Stimulated activated naive CD8-positive, alpha-beta T cell treated with anti-CD3 and anti-CD28 coated beads, Interleukin-15, Interleukin-2, amounts not matched to agents 100 ng/mL and 50 ng/mL, for 24 hours (primary cell): Measurements from ENCODE around the gene CMTR2.
"Not testable (repeated sequence)": the region's sequence is repeated elsewhere in the genome, so short reads cannot be mapped to it uniquely, and the experiment has no call there.

Experiments used
- H3K27ac Mint-ChIP-seq: one replicate; pipeline ENCODE4 v1.8.0; 2021; ENCODE audit warnings: mild to moderate bottlenecking, mixed read lengths
- H3K27me3 Mint-ChIP-seq: one replicate; pipeline ENCODE4 v1.8.0; 2021; ENCODE audit warnings: mixed read lengths
- H3K36me3 Mint-ChIP-seq: one replicate; pipeline ENCODE4 v1.8.0; 2021; ENCODE audit warnings: low read depth, mixed read lengths
- H3K4me1 Mint-ChIP-seq: one replicate; pipeline ENCODE4 v1.8.0; 2021; ENCODE audit warnings: low read depth, mixed read lengths
- H3K4me3 Mint-ChIP-seq: one replicate; pipeline ENCODE4 v1.8.0; 2021; ENCODE audit warnings: mild to moderate bottlenecking, mixed read lengths
- H3K9me3 Mint-ChIP-seq: one replicate; pipeline ENCODE4 v1.8.0; 2021; ENCODE audit warnings: mixed read lengths

CMTR2 gene

GRCh38 chr16:71293919-71294318 is 4.7 kb upstream of the CMTR2 start:
- peaks cover under 1% of the 10 kb centered on the region for H3K9me3 Mint-ChIP-seq
- peaks cover 5% of the 10 kb centered on the region for H3K4me1 Mint-ChIP-seq
- no peaks in the 10 kb centered on the region for H3K36me3 Mint-ChIP-seq
- peaks cover 31% of the 10 kb centered on the region for H3K27me3 Mint-ChIP-seq
- no peak overlapping the region for H3K4me3 Mint-ChIP-seq
- H3K27ac Mint-ChIP-seq = no peak overlapping the region

DNA sequence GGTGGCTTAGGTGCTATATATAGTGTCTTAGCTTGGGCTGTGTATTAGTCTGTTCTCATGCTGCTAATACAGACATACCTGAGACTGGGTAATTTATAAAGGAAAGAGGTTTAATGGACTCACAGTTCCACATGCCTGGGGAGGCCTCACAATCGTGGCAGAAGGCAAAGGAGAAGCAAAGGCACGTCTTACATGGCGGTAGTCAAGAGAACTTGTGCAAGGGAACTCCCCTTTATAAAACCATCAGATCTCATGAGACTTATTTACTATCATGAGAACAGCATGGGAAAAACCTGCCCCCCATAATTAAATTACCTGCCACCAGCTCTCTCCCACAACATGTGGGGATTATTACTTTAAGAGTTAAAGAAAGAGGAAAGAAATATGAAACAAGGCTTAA is 2.9 kb upstream of the CMTR2 start:
- not testable (repeated sequence) for H3K27ac Mint-ChIP-seq, H3K4me3 Mint-ChIP-seq, H3K9me3 Mint-ChIP-seq
- Mint-ChIP-seq H3K36me3 (peaks cover 11% of the 10 kb centered on the region), H3K4me1 (peaks cover 19% of the 10 kb centered on the region), H3K27me3 (peaks cover 24% of the 10 kb centered on the region)

DNA sequence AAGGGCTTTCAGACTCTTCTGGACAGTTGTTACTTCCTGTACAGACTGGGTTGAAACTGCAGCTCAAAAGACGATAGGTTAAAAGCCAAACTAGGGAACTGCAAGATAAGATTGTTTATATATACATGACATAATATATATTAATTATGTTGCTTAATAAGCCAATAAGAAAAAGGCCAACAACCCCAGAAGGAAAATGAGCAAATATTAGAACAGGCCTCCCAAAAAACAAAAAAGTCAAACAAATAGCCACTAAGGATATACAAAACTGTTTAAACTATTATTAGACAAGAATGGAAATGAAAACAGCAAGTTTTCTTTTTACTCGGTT is 495 bp upstream of the CMTR2 start:
- Mint-ChIP-seq H3K4me1 (peaks cover 26% of the 10 kb centered on the region), H3K4me3 (peak overlapping the region; percentile 92), H3K9me3 (peaks cover 15% of the 10 kb centered on the region), H3K27me3 (peaks cover 24% of the 10 kb centered on the region), H3K36me3 (peaks cover 35% of the 10 kb centered on the region), H3K27ac (peak overlapping the region; percentile 85)

- peak overlapping the region; percentile 92 for H3K4me3 Mint-ChIP-seq
- H3K27ac Mint-ChIP-seq = peak overlapping the region; percentile 85
- H3K36me3 Mint-ChIP-seq = peaks cover 46% of the 10 kb centered on the region
- peaks cover 23% of the 10 kb centered on the region for H3K9me3 Mint-ChIP-seq
- peaks cover 28% of the 10 kb centered on the region for H3K4me1 Mint-ChIP-seq
- H3K27me3 Mint-ChIP-seq = peaks cover 21% of the 10 kb centered on the region
These were observed 672 bp downstream of the CMTR2 start for GRCh38 chr16:71288570-71288889.

DNA sequence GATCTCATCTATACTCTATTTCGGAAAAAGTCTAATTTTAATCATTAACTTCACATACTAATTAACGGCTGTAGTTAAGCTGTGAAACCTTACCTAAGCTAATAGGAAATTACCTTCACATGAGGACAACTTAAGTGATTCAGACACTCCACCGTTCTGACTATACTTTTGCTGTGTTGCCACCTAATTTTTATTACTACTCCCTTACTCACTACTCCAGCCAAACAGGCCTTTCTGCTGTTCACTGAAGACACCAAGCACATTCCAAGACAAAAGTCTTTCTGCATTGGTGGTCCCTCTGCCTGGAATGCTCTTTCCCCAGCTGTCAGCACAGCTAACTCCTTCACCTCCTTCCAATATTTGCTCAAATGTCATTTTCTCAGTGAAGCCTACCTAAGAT is 1.3 kb downstream of the CMTR2 start:
- peak overlapping the region; percentile 92 for H3K4me3 Mint-ChIP-seq
- peaks cover 29% of the 10 kb centered on the region for H3K4me1 Mint-ChIP-seq
- peaks cover 25% of the 10 kb centered on the region for H3K9me3 Mint-ChIP-seq
- peaks cover 53% of the 10 kb centered on the region for H3K36me3 Mint-ChIP-seq
- peak overlapping the region; percentile 85 for H3K27ac Mint-ChIP-seq
- peaks cover 15% of the 10 kb centered on the region for H3K27me3 Mint-ChIP-seq

DNA sequence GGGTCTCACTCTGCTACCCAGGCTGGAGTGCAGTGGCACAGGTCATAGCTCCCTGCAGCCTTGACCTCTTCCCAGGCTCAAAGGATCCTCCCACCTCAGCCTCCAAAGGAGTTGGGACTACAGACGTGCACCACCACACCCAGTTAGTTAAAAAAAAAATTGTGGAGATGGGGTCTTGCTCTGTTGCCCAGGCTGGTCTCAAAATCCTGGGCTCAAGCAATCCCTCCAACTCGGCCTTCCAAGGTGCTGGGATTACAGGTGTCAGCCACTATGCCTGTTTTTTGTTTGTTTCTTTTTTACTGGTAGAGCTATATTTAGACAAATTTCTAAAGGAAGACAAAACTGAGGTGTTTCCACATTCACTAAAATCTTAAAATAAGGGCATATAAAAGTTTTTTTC is 1.7 kb downstream of the CMTR2 start:
- H3K27me3 Mint-ChIP-seq = peaks cover 10% of the 10 kb centered on the region
- peaks cover 57% of the 10 kb centered on the region for H3K36me3 Mint-ChIP-seq
- peaks cover 28% of the 10 kb centered on the region for H3K9me3 Mint-ChIP-seq
- H3K27ac Mint-ChIP-seq = no peak overlapping the region
- peaks cover 29% of the 10 kb centered on the region for H3K4me1 Mint-ChIP-seq
- peak overlapping the region; percentile 92 for H3K4me3 Mint-ChIP-seq

DNA sequence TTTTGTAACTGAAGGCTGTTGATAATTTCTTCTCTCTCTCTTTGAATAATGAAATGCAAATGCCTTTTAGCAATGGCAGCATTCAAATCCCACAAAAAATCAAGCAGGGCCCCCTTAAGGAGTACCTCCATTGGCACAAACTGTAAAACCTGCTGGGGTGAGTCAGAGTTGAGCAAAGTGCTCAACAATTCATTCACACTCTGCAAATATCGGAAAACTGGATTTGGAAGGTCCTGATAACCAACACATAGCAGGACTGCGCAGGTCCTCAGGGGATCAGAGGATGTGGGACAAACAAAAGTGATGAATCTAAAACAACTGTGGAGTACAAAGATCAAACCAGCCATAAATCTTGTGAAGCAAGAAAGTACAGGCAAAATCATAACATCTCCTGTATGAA is 5.6 kb downstream of the CMTR2 start:
- peaks cover 26% of the 10 kb centered on the region for H3K4me1 Mint-ChIP-seq
- no peak overlapping the region for H3K27ac Mint-ChIP-seq
- peaks cover 68% of the 10 kb centered on the region for H3K36me3 Mint-ChIP-seq
- no peaks in the 10 kb centered on the region for H3K27me3 Mint-ChIP-seq
- no peak overlapping the region for H3K4me3 Mint-ChIP-seq
- H3K9me3 Mint-ChIP-seq = peaks cover 33% of the 10 kb centered on the region

GRCh38 chr16:71282943-71283342 is 6.3 kb downstream of the CMTR2 start:
- Mint-ChIP-seq H3K4me3 (no peak overlapping the region), H3K27me3 (no peaks in the 10 kb centered on the region), H3K36me3 (peaks cover 62% of the 10 kb centered on the region)

DNA sequence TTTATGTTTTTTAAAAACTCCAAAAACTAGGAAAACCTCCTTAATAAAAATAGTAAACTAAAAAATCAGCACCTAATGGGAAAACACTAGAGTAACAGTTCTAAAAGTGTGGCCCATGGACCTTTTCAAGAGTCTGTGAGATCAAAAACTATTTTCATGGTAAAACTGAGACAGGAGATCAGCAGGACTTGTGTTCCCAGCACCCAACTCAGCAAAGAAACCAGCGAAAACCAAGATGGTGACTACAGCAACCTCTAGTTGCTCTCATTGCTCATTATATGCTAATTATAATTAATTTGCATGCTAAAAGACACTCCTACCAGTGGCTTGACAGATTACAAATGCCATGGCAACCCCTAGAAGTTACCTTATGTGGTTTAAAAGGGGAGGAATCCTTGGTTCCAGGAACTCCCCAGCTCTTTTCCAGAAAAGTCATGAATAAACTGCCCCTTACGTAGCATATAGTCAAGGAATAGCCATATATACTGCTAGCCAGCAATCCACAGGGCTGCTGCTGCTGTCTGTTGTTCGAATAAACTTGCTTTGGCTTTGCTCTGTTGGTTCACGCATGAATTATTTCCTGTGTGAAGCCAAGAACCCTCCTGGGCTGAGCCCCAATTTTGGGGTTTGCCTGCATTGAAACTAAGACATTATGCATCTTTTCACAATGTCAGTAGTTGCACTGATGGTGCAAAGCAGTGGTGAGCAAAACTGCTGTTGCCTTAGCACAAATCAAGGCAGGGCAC is 12.4 kb downstream of the CMTR2 start:
- no peaks in the 10 kb centered on the region for H3K4me1 Mint-ChIP-seq

More at GRCh38 chr16:71282943-71283342, 6.3 kb downstream of the CMTR2 start:
- H3K4me1 Mint-ChIP-seq = peaks cover 19% of the 10 kb centered on the region
- no peak overlapping the region for H3K27ac Mint-ChIP-seq
- H3K9me3 Mint-ChIP-seq = peaks cover 29% of the 10 kb centered on the region

GRCh38 chr16:71273384-71273783 is 15.8 kb downstream of the CMTR2 start:
- peaks cover 10% of the 10 kb centered on the region for H3K27me3 Mint-ChIP-seq
- H3K4me3 Mint-ChIP-seq = no peak overlapping the region
- no peak overlapping the region for H3K27ac Mint-ChIP-seq
- H3K9me3 Mint-ChIP-seq = no peaks in the 10 kb centered on the region
- no peaks in the 10 kb centered on the region for H3K36me3 Mint-ChIP-seq
- no peaks in the 10 kb centered on the region for H3K4me1 Mint-ChIP-seq

More for the DNA sequence above, 12.4 kb downstream of the CMTR2 start:
- H3K27ac Mint-ChIP-seq = no peak overlapping the region
- peaks cover 4% of the 10 kb centered on the region for H3K36me3 Mint-ChIP-seq
- no peaks in the 10 kb centered on the region for H3K9me3 Mint-ChIP-seq
- no peaks in the 10 kb centered on the region for H3K27me3 Mint-ChIP-seq
- no peak overlapping the region for H3K4me3 Mint-ChIP-seq

GRCh38 chr16:71264299-71264698 is 24.9 kb downstream of the CMTR2 start:
- H3K27ac Mint-ChIP-seq = no peak overlapping the region
- peaks cover 42% of the 10 kb centered on the region for H3K27me3 Mint-ChIP-seq
- H3K4me1 Mint-ChIP-seq = no peaks in the 10 kb centered on the region
- H3K9me3 Mint-ChIP-seq = no peaks in the 10 kb centered on the region
- no peaks in the 10 kb centered on the region for H3K36me3 Mint-ChIP-seq
- H3K4me3 Mint-ChIP-seq = no peak overlapping the region

- Mint-ChIP-seq H3K27ac (no peak overlapping the region), H3K4me3 (no peak overlapping the region), H3K27me3 (peaks cover 43% of the 10 kb centered on the region), H3K9me3 (no peaks in the 10 kb centered on the region), H3K36me3 (no peaks in the 10 kb centered on the region), H3K4me1 (peaks cover 6% of the 10 kb centered on the region)
These were observed 25.6 kb downstream of the CMTR2 start for GRCh38 chr16:71263582-71263981.

- Mint-ChIP-seq H3K4me1 (peaks cover 6% of the 10 kb centered on the region), H3K36me3 (no peaks in the 10 kb centered on the region), H3K27me3 (peaks cover 44% of the 10 kb centered on the region), H3K9me3 (no peaks in the 10 kb centered on the region), H3K4me3 (no peak overlapping the region), H3K27ac (no peak overlapping the region)
These were observed 26.8 kb downstream of the CMTR2 start for GRCh38 chr16:71262391-71262790.

DNA sequence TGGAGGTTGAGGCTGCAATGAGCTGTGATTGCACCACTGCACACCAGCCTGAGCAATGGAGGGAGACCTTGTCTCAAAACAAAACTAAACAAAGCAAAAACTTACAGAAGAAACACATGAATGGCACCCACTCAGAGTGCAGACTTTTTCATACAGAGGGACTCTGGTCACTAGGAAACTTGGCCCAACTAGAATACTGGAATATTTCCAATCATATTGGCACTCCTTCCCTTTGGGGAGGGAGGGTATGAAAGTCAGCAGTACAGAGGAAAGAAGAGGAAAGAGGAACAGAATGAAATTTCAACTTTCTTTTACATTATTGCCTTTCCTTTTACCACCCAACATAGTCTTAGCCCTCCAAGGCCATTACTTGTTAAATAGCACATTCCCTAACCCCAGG is 28.2 kb downstream of the CMTR2 start:
- Mint-ChIP-seq H3K27me3 (peaks cover 40% of the 10 kb centered on the region), H3K4me1 (peaks cover 6% of the 10 kb centered on the region), H3K36me3 (no peaks in the 10 kb centered on the region), H3K27ac (no peak overlapping the region), H3K9me3 (no peaks in the 10 kb centered on the region), H3K4me3 (no peak overlapping the region)

GRCh38 chr16:71259086-71259485 is 30.1 kb downstream of the CMTR2 start:
- Mint-ChIP-seq H3K4me1 (peaks cover 10% of the 10 kb centered on the region), H3K27me3 (peaks cover 39% of the 10 kb centered on the region), H3K36me3 (no peaks in the 10 kb centered on the region), H3K27ac (no peak overlapping the region), H3K9me3 (no peaks in the 10 kb centered on the region), H3K4me3 (no peak overlapping the region)

DNA sequence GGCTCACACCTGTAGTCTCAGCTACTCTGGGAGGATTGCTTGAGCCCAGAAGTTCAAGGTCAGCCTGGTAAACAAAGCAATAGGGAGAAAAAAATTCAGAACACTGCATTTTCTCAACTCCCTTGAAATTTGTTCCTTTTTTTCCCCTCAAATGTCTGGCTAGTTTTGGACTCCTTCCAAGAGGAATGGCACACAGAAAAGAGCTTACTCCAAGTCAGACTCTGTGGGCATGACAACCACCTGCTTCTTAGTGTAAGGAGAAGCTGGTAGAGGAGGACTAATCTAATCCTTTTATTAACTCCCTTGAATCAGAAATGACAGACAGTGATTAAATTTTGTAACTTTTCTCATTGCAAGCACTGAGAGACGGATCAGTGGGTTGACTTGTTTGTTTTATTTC is 30.8 kb downstream of the CMTR2 start:
- Mint-ChIP-seq H3K27me3 (peaks cover 34% of the 10 kb centered on the region), H3K4me1 (peaks cover 10% of the 10 kb centered on the region), H3K4me3 (no peak overlapping the region), H3K36me3 (no peaks in the 10 kb centered on the region), H3K9me3 (no peaks in the 10 kb centered on the region), H3K27ac (no peak overlapping the region)
